ENCODE data around the gene SLC4A7.
"Not testable (repeated sequence)": the region's sequence is repeated elsewhere in the genome, so short reads cannot be mapped to it uniquely, and the experiment has no call there.

Gene SLC4A7

GRCh38 chr3:27484015-27484844 lies at the start of gene SLC4A7:
TSS of gene SLC4A7 (minus strand) at chr3:27484384. CDS start at chr3:27484126, 258 bp downstream.
- peak; percentile 94 to 100 (median 96) for DNase-seq (ENCODE audit: low read depth in 3 of 3)

GRCh38 chr3:27533261-27533607 lies 49.0 kb upstream of the SLC4A7 start:
- DNase-seq (ENCODE audit: low read depth in 3 of 3), result no peak

GRCh38 chr3:27532426-27533260 lies 48.5 kb upstream of the SLC4A7 start:
- DNase-seq (ENCODE audit: low read depth in 3 of 3), result no peak

- DNase-seq (ENCODE audit: low read depth in 3 of 3), result not testable (repeated sequence)
Observed at GRCh38 chr3:27531193-27531751, 47.1 kb upstream of the SLC4A7 start.

- DNase-seq (ENCODE audit: low read depth in 3 of 3), result no peak
Observed at GRCh38 chr3:27528791-27529190, 44.6 kb upstream of the SLC4A7 start.

- DNase-seq (ENCODE audit: low read depth in 3 of 3), result no peak
Observed at GRCh38 chr3:27526614-27527315, 42.6 kb upstream of the SLC4A7 start.

- no peak for DNase-seq (ENCODE audit: low read depth in 3 of 3)
Observed at GRCh38 chr3:27521872-27522265, 37.7 kb upstream of the SLC4A7 start.

- DNase-seq (ENCODE audit: low read depth in 3 of 3), result no peak
Observed at GRCh38 chr3:27521179-27521871, 37.1 kb upstream of the SLC4A7 start.

- DNase-seq (ENCODE audit: low read depth in 3 of 3), result no peak
Observed at GRCh38 chr3:27511724-27512422, 27.7 kb upstream of the SLC4A7 start.

GRCh38 chr3:27509376-27509775 lies 25.2 kb upstream of the SLC4A7 start:
- DNase-seq (ENCODE audit: low read depth in 3 of 3), result no peak

GRCh38 chr3:27508424-27508823 lies 24.2 kb upstream of the SLC4A7 start:
- DNase-seq (ENCODE audit: low read depth in 3 of 3), result no peak

- DNase-seq (ENCODE audit: low read depth in 3 of 3), result no peak
Observed at GRCh38 chr3:27507515-27508266, 23.5 kb upstream of the SLC4A7 start.

GRCh38 chr3:27507111-27507510 lies 22.9 kb upstream of the SLC4A7 start:
- DNase-seq (ENCODE audit: low read depth in 3 of 3), result no peak

- DNase-seq (ENCODE audit: low read depth in 3 of 3), result no peak
Observed at GRCh38 chr3:27504749-27505148, 20.6 kb upstream of the SLC4A7 start.

GRCh38 chr3:27503526-27503925 lies 19.3 kb upstream of the SLC4A7 start:
- no peak for DNase-seq (ENCODE audit: low read depth in 3 of 3)

- DNase-seq (ENCODE audit: low read depth in 3 of 3), result no peak
Observed at GRCh38 chr3:27501759-27502158, 17.6 kb upstream of the SLC4A7 start.

- DNase-seq (ENCODE audit: low read depth in 3 of 3), result no peak
Observed at GRCh38 chr3:27500986-27501385, 16.8 kb upstream of the SLC4A7 start.

- DNase-seq (ENCODE audit: low read depth in 3 of 3), result no peak
Observed at GRCh38 chr3:27500035-27500434, 15.9 kb upstream of the SLC4A7 start.

- DNase-seq (ENCODE audit: low read depth in 3 of 3), result no peak
Observed at GRCh38 chr3:27494784-27495183, 10.6 kb upstream of the SLC4A7 start.

- no peak for DNase-seq (ENCODE audit: low read depth in 3 of 3)
Observed at GRCh38 chr3:27488821-27489220, 4.6 kb upstream of the SLC4A7 start.
